ENCODE measurements around the gene TRIM29.

- TF ChIP-seq MAFK (IDR thresholded peaks at IDR 0.05; ENCODE audit: low read depth, low read length) (no peak), RFX5 (IDR thresholded peaks at IDR 0.05; ENCODE audit: low read depth, low read length) (no peak), POLR2A (IDR thresholded peaks at IDR 0.05; ENCODE audit: low read depth, low read length) (no peak), RCOR1 (IDR thresholded peaks at IDR 0.05; ENCODE audit: insufficient replicate concordance, low read length) (no peak), CEBPB (IDR thresholded peaks at IDR 0.05; ENCODE audit: low read depth, low read length) (no peak), RAD21 (IDR thresholded peaks at IDR 0.05; ENCODE audit: low read length) (no peak)
- TF ChIP-seq, protein P1, sequence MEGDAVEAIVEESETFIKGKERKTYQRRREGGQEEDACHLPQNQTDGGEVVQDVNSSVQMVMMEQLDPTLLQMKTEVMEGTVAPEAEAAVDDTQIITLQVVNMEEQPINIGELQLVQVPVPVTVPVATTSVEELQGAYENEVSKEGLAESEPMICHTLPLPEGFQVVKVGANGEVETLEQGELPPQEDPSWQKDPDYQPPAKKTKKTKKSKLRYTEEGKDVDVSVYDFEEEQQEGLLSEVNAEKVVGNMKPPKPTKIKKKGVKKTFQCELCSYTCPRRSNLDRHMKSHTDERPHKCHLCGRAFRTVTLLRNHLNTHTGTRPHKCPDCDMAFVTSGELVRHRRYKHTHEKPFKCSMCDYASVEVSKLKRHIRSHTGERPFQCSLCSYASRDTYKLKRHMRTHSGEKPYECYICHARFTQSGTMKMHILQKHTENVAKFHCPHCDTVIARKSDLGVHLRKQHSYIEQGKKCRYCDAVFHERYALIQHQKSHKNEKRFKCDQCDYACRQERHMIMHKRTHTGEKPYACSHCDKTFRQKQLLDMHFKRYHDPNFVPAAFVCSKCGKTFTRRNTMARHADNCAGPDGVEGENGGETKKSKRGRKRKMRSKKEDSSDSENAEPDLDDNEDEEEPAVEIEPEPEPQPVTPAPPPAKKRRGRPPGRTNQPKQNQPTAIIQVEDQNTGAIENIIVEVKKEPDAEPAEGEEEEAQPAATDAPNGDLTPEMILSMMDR (conservative IDR thresholded peaks at IDR 0.05; ENCODE audit: low read depth, low read length), result no peak
- TF ChIP-seq, protein P2, sequence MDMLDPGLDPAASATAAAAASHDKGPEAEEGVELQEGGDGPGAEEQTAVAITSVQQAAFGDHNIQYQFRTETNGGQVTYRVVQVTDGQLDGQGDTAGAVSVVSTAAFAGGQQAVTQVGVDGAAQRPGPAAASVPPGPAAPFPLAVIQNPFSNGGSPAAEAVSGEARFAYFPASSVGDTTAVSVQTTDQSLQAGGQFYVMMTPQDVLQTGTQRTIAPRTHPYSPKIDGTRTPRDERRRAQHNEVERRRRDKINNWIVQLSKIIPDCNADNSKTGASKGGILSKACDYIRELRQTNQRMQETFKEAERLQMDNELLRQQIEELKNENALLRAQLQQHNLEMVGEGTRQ (IDR thresholded peaks at IDR 0.05; ENCODE audit: low read depth, low read length), result no peak
These were observed 63.8 kb downstream of the TRIM29 start for GRCh38 chr11:120074076-120074475.

Measured in IMR-90 (cell line).